Nephron (organoid): ENCODE measurements around the gene EIF6.

ENCODE experiments used
- H3K27ac Mint-ChIP-seq, 3 experiments: 2 replicates each; pipeline ENCODE4 v1.8.0; 2020; ENCODE audit warnings: mixed read lengths in 3 of 3, mild to moderate bottlenecking in 2 of 3, moderate library complexity in 1 of 3
- H3K27me3 Mint-ChIP-seq: 2 replicates; pipeline ENCODE4 v1.8.0; 2021; ENCODE audit warnings: low read depth, mild to moderate bottlenecking, moderate library complexity, mixed read lengths
- H3K36me3 Mint-ChIP-seq: 2 replicates; pipeline ENCODE4 v1.8.0; 2020; ENCODE audit warnings: low read depth, mixed read lengths
- H3K4me1 Mint-ChIP-seq: 2 replicates; pipeline ENCODE4 v1.8.0; 2020; ENCODE audit warnings: mixed read lengths
- H3K4me3 Mint-ChIP-seq, 3 experiments: 2 replicates each; pipeline ENCODE4 v1.8.0; 2020; ENCODE audit warnings: mild to moderate bottlenecking in 3 of 3, mixed read lengths in 3 of 3, moderate library complexity in 2 of 3
- H3K9me3 Mint-ChIP-seq: 2 replicates; pipeline ENCODE4 v1.8.0; 2020; ENCODE audit warnings: mixed read lengths
- TF ChIP-seq, protein P1 (sequence below), 3 experiments: fragments of 200-600 bp; sonication (generic); IDR thresholded peaks; one replicate each; pipeline ENCODE4 v1.5.0; 2021; ENCODE audit warnings: antibody characterized with exemption in 3 of 3; ENCODE audit not compliant: unreplicated experiment in 3 of 3

EIF6 gene

DNA sequence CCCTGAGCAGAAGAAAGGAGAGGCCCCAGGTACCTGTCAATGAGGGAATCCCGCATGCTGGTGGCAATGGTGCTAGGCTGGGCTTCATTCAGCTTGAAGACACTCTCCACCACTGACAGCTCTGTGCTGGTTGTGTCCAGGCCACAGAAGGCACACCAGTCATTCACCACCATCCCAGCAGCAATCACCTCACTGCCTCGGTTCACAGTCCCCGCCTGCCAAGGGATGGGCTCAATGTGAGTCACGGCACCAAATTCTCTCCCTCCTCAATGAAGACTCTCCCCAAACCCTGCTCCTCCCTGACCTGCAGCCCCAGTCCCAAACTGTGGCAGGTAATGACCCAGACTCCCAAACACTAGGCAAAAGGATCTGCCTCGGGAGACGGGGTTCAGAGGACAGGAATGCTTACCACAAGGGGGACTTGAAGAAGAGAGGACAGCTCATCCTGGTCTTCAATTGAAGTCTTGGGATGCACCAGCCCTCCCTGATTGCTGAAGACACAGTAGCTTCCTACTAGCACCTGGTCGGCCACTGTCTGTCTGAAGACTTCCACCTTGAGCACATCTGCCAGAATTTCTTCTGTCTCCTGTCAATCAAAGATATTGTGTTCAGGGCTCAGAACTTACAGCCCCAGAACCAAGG is 4.9 kb downstream of the EIF6 start:
- Mint-ChIP-seq H3K27ac (peak overlapping the region; percentile 26 to 43 (median 42)), H3K4me1 (peaks cover 11% of the 10 kb centered on the region), H3K36me3 (peaks cover 35% of the 10 kb centered on the region), H3K4me3 (peak overlapping the region; percentile 51 to 83 (median 74)), H3K9me3 (no peaks in the 10 kb centered on the region), H3K27me3 (peaks cover 3% of the 10 kb centered on the region)
- TF ChIP-seq, protein P1, sequence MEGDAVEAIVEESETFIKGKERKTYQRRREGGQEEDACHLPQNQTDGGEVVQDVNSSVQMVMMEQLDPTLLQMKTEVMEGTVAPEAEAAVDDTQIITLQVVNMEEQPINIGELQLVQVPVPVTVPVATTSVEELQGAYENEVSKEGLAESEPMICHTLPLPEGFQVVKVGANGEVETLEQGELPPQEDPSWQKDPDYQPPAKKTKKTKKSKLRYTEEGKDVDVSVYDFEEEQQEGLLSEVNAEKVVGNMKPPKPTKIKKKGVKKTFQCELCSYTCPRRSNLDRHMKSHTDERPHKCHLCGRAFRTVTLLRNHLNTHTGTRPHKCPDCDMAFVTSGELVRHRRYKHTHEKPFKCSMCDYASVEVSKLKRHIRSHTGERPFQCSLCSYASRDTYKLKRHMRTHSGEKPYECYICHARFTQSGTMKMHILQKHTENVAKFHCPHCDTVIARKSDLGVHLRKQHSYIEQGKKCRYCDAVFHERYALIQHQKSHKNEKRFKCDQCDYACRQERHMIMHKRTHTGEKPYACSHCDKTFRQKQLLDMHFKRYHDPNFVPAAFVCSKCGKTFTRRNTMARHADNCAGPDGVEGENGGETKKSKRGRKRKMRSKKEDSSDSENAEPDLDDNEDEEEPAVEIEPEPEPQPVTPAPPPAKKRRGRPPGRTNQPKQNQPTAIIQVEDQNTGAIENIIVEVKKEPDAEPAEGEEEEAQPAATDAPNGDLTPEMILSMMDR (IDR thresholded peaks at IDR 0.05; ENCODE audit: unreplicated experiment in 3 of 3): no peak

DNA sequence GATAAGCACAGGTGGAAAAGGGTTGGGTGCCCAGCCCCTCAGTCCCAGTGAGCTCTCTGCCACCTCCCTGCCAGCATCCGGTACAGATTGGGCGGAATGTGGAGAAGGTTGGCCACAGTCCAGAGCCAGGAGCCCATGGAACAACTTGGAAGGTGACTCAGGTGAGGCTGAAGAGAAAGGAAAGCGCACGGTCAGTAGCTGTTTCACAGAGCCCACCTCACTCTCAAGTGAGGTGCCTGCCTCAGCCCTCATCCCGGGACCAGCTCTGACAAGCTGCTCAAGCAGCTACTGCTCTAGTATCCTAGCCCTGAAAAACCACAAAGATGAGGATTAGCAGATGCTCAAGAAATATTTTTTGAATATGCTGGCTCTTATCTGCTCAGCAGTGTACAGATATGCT is 5.5 kb downstream of the EIF6 start:
- peak overlapping the region; percentile 51 to 83 (median 74) for H3K4me3 Mint-ChIP-seq
- TF ChIP-seq, protein P1 (IDR thresholded peaks at IDR 0.05; ENCODE audit: unreplicated experiment in 3 of 3): no peak
- no peaks in the 10 kb centered on the region for H3K9me3 Mint-ChIP-seq
- H3K4me1 Mint-ChIP-seq: peaks cover 9% of the 10 kb centered on the region
- peaks cover 3% of the 10 kb centered on the region for H3K27me3 Mint-ChIP-seq
- H3K27ac Mint-ChIP-seq: peak overlapping the region in 2 of 3 experiments; percentile 62 to 84
- H3K36me3 Mint-ChIP-seq: peaks cover 35% of the 10 kb centered on the region

DNA sequence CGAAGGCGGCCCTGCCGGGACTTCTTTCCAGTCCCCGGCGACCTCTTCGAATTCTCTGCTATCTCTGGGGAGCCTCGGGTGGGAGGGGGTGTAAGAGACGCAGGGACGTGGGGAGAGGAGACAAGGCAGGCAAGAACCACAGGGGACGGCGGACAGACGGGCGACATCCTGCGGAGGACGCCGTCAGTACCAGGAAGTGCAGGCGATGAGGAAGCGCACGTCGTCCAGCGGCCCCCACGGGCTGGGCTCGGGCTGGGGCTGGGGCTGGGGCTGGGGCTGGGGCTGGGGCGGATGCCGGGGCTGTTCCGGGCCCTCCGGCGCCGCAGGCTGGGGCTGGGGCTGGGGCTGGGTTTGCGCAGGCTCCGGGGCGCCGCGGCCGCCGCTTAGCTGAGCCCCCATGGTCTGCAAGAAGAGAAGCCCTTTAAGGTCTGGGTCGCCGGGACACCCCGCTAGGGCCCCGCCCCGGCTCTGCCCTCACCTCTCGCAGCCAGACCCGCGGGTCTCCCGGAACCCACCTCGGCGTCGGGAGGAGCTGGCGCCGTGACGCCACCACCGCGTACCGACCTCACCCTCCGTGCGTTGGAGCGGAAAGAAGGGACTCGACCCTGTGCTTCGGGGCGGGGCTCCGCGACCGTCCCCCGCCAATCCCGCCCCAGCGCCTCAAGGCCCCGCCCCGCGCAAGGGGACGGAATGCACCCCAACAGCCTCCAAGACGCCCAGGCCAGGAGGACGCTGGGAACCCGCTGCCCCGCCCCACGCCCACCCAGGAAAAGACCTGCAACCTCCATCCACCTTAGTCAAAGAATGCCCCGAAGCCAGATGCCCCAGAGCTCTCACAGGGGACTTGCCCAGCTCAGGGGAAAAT is 6.8 kb downstream of the EIF6 start, which contains the start of gene MMP24OS:
Gene MMP24OS (minus strand): TSS at position 592 of the 865 bp plus-strand sequence. CDS start 193 bp downstream, at position 399.
- Mint-ChIP-seq H3K9me3 (no peaks in the 10 kb centered on the region), H3K27ac (peak within 1 kb of the TSS; percentile 93 to 96 (median 94)), H3K27me3 (peaks cover 5% of the 10 kb centered on the region), H3K4me3 (peak within 1 kb of the TSS; percentile 96 to 97 (median 96)), H3K36me3 (peaks cover 35% of the 10 kb centered on the region), H3K4me1 (no peaks in the 10 kb centered on the region)
- TF ChIP-seq, protein P1 (IDR thresholded peaks at IDR 0.05; ENCODE audit: unreplicated experiment in 3 of 3): peak in 1 of 3 experiments; percentile 11

DNA sequence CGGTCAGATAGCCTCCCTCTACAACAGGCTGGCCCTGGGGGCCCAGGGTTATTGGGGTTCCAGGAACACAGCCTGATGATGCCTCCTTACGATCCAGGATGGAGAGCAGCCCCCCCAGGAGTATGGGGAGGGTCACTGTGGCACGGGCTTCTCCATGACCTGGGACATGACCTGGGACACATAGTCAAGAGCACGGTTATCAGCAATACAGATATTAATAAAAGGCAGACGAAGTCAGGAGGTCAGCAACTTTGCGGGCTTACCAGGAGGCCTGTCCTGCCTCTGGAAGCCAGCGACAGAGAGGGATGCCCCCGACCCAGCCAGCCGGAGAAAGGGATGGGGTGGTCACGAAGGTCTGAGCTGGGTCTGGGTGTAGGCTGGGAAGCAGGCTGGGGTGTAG is 7.4 kb downstream of the EIF6 start:
- TF ChIP-seq, protein P1 (IDR thresholded peaks at IDR 0.05; ENCODE audit: unreplicated experiment in 3 of 3): no peak
- peak overlapping the region; percentile 93 to 96 (median 94) for H3K27ac Mint-ChIP-seq
- H3K9me3 Mint-ChIP-seq: no peaks in the 10 kb centered on the region
- peak overlapping the region; percentile 96 to 97 (median 96) for H3K4me3 Mint-ChIP-seq
- peaks cover 6% of the 10 kb centered on the region for H3K27me3 Mint-ChIP-seq
- peaks cover 32% of the 10 kb centered on the region for H3K36me3 Mint-ChIP-seq
- H3K4me1 Mint-ChIP-seq: no peaks in the 10 kb centered on the region

DNA sequence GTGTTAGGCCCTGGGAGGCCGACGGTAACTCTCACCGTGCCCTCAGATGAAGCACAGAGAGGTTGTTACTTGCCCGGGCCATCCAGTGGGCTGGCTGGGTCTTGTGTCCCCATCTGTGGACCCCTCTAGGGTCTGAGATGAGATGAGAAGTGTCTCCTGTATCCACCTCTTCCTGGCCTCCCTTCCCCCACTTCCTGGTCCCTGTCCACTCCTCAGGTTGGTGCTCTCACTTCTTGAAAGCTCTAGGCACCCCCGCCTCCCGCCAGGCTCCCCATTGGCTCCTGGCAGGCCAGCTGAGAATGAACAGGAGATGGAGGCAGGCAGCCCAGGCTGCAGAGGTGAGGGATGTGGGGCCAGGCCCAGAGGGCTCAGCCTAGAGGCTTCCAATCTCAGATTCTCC is 8.2 kb downstream of the EIF6 start:
- peaks cover 26% of the 10 kb centered on the region for H3K36me3 Mint-ChIP-seq
- no peak overlapping the region for H3K27ac Mint-ChIP-seq
- no peaks in the 10 kb centered on the region for H3K9me3 Mint-ChIP-seq
- H3K4me1 Mint-ChIP-seq: no peaks in the 10 kb centered on the region
- H3K4me3 Mint-ChIP-seq: peak overlapping the region; percentile 96 to 97 (median 96)
- peaks cover 4% of the 10 kb centered on the region for H3K27me3 Mint-ChIP-seq
- TF ChIP-seq, protein P1 (IDR thresholded peaks at IDR 0.05; ENCODE audit: unreplicated experiment in 3 of 3): no peak
